SU-DHL-6 (cell line): ENCODE data around the gene ARHGEF4.

Experiments
- EZH2phosphoT487 ChIP-seq: fragments of 200-600 bp; sonication (generic), shearing (Covaris generic); conservative IDR thresholded peaks from 2 replicates; pipeline ENCODE4 v1.6.1; 2018; ENCODE audit warnings: mild to moderate bottlenecking, antibody characterized with exemption, low read length, moderate library complexity, mixed read lengths
- TF ChIP-seq, protein P1 (sequence below): fragments of 200-600 bp; sonication (generic); IDR thresholded peaks from one replicate; pipeline ENCODE4 v1.5.1; 2017; ENCODE audit warnings: antibody characterized with exemption, mild to moderate bottlenecking, low read length, moderate library complexity; ENCODE audit not compliant: insufficient read depth, poor library complexity, severe bottlenecking

DNA sequence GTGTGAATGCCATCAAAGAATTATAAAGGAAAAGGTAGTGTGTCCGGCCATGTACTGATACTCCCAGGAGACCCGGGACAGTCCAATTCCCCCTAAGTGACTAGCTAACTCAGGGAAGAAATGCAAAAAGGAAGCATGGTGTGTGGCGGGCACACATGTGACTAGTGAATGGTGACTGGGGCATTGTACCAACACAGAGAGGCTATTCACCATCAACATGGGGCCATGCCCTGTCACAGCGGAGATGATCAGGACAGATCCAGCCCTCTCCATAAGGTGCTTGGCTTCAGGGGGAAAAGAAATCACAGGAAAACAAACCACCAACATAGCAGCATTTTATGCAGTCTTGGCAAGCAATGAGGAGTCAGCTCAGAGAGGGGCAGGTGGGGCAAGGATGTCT lies 222.2 kb downstream of the ARHGEF4 start:
- TF ChIP-seq, protein P1, sequence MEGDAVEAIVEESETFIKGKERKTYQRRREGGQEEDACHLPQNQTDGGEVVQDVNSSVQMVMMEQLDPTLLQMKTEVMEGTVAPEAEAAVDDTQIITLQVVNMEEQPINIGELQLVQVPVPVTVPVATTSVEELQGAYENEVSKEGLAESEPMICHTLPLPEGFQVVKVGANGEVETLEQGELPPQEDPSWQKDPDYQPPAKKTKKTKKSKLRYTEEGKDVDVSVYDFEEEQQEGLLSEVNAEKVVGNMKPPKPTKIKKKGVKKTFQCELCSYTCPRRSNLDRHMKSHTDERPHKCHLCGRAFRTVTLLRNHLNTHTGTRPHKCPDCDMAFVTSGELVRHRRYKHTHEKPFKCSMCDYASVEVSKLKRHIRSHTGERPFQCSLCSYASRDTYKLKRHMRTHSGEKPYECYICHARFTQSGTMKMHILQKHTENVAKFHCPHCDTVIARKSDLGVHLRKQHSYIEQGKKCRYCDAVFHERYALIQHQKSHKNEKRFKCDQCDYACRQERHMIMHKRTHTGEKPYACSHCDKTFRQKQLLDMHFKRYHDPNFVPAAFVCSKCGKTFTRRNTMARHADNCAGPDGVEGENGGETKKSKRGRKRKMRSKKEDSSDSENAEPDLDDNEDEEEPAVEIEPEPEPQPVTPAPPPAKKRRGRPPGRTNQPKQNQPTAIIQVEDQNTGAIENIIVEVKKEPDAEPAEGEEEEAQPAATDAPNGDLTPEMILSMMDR = no peak
- TF ChIP-seq EZH2phosphoT487 = no peak
